ENCODE results near the gene TIA1.

DNA sequence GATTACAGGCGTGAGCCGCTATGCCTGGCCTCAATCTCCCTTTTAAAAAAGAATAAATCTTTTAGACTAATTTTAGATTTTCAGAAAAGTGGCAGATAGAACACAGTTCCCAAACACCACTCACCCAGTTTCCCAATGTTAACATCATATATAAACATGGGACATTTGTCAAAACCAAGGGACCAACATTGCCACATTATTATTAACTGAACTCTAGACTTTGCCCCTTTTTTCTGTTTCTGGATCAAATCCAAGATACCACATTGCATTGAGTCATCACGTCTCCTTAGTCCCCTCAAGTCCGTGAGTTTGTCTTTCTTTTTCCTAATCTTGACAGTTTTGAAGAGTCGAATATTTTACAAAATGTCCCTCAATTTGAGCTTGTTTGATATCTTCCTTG lies 60.0 kb downstream of the TIA1 start:
- TF ChIP-seq POLR2AphosphoS5 (IDR thresholded peaks at IDR 0.05) (no peak), EZH2 (IDR thresholded peaks at IDR 0.05; ENCODE audit: borderline replicate concordance, insufficient read depth, low read length, poor library complexity, severe bottlenecking) (no peak), EP300 (conservative IDR thresholded peaks at IDR 0.05; ENCODE audit: poor library complexity, severe bottlenecking) (no peak)
- TF ChIP-seq, protein P1, sequence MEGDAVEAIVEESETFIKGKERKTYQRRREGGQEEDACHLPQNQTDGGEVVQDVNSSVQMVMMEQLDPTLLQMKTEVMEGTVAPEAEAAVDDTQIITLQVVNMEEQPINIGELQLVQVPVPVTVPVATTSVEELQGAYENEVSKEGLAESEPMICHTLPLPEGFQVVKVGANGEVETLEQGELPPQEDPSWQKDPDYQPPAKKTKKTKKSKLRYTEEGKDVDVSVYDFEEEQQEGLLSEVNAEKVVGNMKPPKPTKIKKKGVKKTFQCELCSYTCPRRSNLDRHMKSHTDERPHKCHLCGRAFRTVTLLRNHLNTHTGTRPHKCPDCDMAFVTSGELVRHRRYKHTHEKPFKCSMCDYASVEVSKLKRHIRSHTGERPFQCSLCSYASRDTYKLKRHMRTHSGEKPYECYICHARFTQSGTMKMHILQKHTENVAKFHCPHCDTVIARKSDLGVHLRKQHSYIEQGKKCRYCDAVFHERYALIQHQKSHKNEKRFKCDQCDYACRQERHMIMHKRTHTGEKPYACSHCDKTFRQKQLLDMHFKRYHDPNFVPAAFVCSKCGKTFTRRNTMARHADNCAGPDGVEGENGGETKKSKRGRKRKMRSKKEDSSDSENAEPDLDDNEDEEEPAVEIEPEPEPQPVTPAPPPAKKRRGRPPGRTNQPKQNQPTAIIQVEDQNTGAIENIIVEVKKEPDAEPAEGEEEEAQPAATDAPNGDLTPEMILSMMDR (IDR thresholded peaks at IDR 0.05; ENCODE audit: poor library complexity, severe bottlenecking), result no peak
- TF ChIP-seq, protein P2, sequence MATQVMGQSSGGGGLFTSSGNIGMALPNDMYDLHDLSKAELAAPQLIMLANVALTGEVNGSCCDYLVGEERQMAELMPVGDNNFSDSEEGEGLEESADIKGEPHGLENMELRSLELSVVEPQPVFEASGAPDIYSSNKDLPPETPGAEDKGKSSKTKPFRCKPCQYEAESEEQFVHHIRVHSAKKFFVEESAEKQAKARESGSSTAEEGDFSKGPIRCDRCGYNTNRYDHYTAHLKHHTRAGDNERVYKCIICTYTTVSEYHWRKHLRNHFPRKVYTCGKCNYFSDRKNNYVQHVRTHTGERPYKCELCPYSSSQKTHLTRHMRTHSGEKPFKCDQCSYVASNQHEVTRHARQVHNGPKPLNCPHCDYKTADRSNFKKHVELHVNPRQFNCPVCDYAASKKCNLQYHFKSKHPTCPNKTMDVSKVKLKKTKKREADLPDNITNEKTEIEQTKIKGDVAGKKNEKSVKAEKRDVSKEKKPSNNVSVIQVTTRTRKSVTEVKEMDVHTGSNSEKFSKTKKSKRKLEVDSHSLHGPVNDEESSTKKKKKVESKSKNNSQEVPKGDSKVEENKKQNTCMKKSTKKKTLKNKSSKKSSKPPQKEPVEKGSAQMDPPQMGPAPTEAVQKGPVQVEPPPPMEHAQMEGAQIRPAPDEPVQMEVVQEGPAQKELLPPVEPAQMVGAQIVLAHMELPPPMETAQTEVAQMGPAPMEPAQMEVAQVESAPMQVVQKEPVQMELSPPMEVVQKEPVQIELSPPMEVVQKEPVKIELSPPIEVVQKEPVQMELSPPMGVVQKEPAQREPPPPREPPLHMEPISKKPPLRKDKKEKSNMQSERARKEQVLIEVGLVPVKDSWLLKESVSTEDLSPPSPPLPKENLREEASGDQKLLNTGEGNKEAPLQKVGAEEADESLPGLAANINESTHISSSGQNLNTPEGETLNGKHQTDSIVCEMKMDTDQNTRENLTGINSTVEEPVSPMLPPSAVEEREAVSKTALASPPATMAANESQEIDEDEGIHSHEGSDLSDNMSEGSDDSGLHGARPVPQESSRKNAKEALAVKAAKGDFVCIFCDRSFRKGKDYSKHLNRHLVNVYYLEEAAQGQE (IDR thresholded peaks at IDR 0.05; ENCODE audit: borderline replicate concordance), result no peak
